Left renal cortex interstitium (tissue), 4 donors: ENCODE measurements around the gene EYS. TPM values are rescaled to one million over a fixed set of nuclear protein-coding genes. Genes with fewer than 3 reads are reported as not detected.
"Not testable (repeated sequence)": the region's sequence is repeated elsewhere in the genome, so short reads cannot be mapped to it uniquely, and the experiment has no call there.

Experiments
- DNase-seq, 4 donors: peaks; one replicate each; pipeline ENCODE4 v3.0.0-alpha.2; 2013; ENCODE audit warnings: low read depth in 4 of 4, low spot score in 2 of 4, missing footprints in 1 of 4
- polyA plus RNA-seq, 4 donors: library from polyadenylated mRNA; unstranded; fragments of 120-200 nt; gene quantifications; one replicate each; pipeline ENCODE4 v1.2.1, GENCODE V29; 2013; ENCODE audit not compliant: insufficient read length in 4 of 4

Gene EYS
- polyA plus RNA-seq, 4 donors, result 0.43 to 0.81 (median 0.67) TPM

- no peak for DNase-seq
Observed at GRCh38 chr6:63816982-63817436, 1890.0 kb downstream of the EYS start.

GRCh38 chr6:63816401-63816981 lies 1890.5 kb downstream of the EYS start:
- DNase-seq, result no peak

DNA sequence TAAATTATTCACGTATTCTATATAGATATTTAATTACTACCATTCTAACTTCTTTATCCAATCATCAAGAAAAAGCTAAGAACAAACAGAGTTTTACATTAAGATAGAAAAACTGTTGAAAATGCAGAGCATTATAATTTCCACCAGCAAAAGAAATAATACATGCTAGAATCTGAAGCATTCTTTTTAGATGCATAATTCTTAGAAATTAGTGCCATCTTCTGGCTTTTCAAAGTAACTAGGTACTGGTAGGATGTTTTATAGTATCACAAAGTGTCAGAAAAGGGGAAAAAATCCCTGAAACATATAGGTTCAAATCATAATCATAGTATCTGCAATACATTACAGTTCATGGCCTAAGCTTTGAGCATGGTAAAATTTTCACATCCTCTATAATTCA lies 1892.6 kb downstream of the EYS start:
- DNase-seq, result no peak

GRCh38 chr6:63813566-63814120 lies 1893.4 kb downstream of the EYS start:
- no peak for DNase-seq

DNA sequence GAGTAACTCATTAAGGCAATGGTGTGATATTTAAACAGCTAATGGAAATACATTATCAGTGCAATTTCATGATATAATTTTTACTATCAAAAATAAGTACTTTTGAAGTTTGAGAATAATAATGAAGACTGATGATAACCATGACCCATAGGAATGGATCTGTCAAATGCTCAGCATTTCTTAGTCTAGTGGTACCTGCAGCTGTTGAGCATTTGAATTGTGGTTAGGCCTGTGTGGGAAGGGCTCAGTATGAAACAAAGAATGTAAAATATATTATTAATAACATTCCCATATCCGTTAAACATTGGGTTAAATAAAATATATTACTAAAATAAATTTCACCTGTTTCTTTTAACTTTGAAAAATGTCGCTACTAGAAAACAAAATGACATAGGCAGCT lies 1898.5 kb downstream of the EYS start:
- DNase-seq, result no peak

GRCh38 chr6:63807056-63807455 lies 1900.0 kb downstream of the EYS start:
- DNase-seq, result no peak

- no peak for DNase-seq
Observed at GRCh38 chr6:63806573-63806913, 1900.5 kb downstream of the EYS start.

GRCh38 chr6:63805808-63806572 lies 1901.0 kb downstream of the EYS start:
- DNase-seq, result no peak

- no peak for DNase-seq
Observed at GRCh38 chr6:63805345-63805744, 1901.7 kb downstream of the EYS start.

DNA sequence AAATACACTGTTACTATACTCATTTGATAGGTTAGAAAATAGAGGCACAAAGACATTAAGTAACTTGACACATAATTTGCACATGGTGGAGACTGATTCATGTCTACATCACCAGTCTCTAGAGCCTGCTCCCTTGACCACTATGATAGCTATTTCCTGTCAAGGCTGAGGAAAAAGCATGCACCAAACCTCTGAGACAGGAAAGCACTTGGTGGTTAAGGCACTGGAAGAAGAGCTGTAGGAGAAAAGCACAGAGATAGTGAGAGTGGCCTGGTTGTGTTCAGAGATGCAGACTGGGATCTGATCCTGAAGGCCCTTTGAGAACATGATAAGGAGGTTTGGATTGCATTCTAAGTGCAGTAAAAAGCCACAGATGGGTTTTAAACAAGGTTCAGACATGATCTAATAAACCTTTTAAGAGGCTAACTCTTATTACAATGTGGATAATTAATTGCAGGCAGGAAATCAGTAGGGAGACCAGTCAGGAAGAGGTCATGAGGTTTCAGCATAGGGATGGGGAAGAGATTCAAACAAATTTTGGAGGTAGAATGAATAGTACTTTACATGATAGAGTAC lies 1902.6 kb downstream of the EYS start:
- no peak for DNase-seq

DNA sequence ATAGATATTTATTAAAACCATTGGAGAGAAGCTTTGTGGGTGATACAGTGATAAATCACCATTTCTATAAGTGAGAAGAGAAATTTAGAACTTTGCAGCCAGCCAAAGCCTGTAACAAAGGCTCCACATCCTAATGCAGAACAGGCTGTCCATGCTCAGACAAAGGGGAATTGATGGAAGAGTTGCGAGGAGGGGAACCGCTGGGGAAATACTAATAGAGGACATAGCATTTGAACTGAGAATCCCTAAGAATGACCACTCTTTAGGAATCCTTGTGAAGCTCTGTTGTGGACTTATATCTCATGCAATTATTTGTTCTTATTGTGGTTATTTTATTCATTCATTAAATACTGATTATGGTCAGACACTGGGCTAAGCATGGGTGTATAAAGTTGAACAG lies 1903.7 kb downstream of the EYS start:
- DNase-seq, result no peak

GRCh38 chr6:63802606-63803206 lies 1904.3 kb downstream of the EYS start:
- DNase-seq, result no peak

DNA sequence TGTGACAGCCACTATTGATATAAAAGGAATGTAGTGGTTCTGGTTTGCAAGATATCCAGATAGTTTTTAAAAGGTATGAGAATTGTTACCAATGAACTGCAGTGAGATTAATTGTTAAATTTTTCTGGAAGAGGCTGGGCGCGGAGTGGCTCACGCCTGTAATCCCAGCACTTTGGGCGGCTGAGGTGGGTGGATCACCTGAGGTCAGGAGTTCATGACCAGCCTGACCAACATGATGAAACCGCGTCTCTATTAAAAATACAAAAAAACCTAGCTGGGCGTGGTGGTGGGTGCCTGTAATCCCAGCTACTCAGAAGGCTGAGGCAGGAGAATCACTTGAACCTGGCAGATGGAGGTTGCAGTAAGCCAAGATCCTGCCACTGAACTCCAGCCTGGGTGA lies 1906.6 kb downstream of the EYS start:
- DNase-seq, result not testable (repeated sequence)

GRCh38 chr6:63799813-63800212 lies 1907.2 kb downstream of the EYS start:
- DNase-seq, result no peak

DNA sequence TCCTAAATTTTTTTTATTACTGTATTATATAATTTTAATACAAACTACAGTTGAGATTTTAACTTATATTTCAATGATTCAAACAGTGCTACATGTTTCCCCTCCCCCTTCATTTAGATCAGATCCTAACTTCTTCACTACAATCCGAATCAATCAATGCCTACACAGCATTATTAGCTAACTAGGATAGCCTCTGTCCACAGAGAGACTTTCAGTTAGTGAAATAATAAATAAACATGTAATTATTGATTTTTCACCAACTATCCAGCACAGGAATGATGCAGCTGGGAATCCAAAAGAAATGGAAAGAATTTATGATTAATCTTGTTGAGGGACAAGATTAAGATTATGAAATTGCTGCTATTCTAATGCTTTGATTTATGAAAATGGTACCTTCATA lies 1907.7 kb downstream of the EYS start:
- no peak for DNase-seq

DNA sequence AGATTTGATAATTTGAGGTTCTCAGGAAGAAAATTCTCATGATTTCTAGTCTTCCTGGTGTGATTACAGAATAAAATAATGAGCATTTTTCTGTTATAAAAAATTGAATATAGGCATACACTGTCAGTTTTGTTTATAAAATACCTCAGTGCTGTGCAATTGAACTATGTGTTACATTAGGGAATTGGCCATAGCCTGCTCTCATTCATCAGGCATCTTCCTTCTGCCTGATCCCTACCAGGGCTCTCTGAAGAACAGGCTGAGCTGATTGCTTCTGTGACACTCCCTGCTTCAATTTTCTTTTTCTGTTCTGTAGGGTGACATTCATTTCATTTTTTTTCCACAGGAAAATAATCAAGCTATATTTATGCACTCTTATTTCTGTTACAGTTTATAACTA lies 1908.6 kb downstream of the EYS start:
- DNase-seq, result no peak

- DNase-seq, result no peak
Observed at GRCh38 chr6:63797721-63798120, 1909.3 kb downstream of the EYS start.

DNA sequence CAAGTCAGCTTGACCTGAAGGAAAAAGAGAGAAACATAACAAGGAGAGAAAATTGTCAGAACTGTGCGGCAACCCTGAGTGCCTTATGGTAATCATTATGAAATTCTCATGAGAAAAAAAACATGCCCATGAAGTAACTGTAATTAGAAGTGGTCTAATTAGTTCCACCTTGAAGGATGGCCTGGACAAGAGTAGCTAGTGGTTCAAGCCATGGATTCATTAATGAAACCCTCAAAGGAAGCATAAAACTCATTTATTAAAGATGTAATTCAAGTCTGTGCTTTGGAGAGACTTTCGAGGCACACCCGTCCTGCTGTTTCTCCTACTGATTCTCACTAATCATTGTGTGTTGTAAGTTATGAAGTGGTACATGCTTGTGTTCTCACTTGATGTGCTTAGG lies 1911.2 kb downstream of the EYS start:
- no peak for DNase-seq

DNA sequence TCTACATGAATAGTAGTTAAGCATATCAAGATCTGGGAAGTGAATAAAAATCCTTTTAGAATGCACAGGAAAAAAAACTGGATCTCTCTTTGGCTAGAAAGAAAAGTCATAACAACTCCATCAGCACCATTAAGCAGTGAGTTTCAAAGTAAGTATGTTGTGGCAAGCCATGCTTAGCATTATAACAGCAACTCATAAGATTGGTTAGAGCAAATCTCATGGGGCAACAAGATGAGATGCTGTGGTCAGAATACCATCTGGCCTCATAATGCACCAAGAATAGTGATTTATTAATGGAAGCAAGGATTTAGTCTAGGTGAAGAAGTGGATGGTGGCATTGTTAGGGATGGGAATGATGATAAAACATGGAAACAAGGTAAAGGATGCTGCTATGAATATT lies 1912.0 kb downstream of the EYS start:
- no peak for DNase-seq

- DNase-seq, result no peak
Observed at GRCh38 chr6:63793465-63794137, 1913.4 kb downstream of the EYS start.
